Liver (tissue), 9 donors: ENCODE data around the gene ZC3H12D. TPM values are rescaled to one million over a fixed set of nuclear protein-coding genes. Genes with fewer than 3 reads are reported as not detected.

Experiments used
- DNase-seq: peaks from one replicate; pipeline ENCODE4 v3.0.0-alpha.2; 2017; ENCODE audit warnings: low spot score
- H3K27ac ChIP-seq, 2 donors: one replicate each; pipeline ENCODE4 v1.7.0; 2013; ENCODE audit warnings: inconsistent platforms in 2 of 2, low read length in 2 of 2, control low read depth in 1 of 2, low read depth in 1 of 2, mild to moderate bottlenecking in 1 of 2
- H3K27me3 ChIP-seq, 4 donors: one replicate each; pipeline versions ENCODE4 v1.6.1 to v1.7.0; 2013; ENCODE audit warnings: low read length in 3 of 4, inconsistent platforms in 1 of 4, mild to moderate bottlenecking in 1 of 4, moderate library complexity in 1 of 4; ENCODE audit not compliant: control insufficient read depth in 4 of 4, insufficient read depth in 4 of 4
- H3K36me3 ChIP-seq, 4 donors: one replicate each; pipeline versions ENCODE4 v1.6.1 to v1.7.0; 2013; ENCODE audit warnings: low read length in 3 of 4, mild to moderate bottlenecking in 3 of 4, low read depth in 1 of 4, moderate library complexity in 1 of 4; ENCODE audit not compliant: control insufficient read depth in 4 of 4, insufficient read depth in 3 of 4
- H3K4me1 ChIP-seq, 4 donors: one replicate each; pipeline versions ENCODE4 v1.6.1 to v1.7.0; 2013; ENCODE audit warnings: low read length in 3 of 4, mild to moderate bottlenecking in 3 of 4, moderate library complexity in 1 of 4; ENCODE audit not compliant: control insufficient read depth in 4 of 4, insufficient read depth in 4 of 4
- H3K4me3 ChIP-seq, 3 donors: one replicate each; pipeline versions ENCODE4 v1.6.1 to v1.7.0; 2013; ENCODE audit warnings: low read length in 3 of 3, control low read depth in 1 of 3, low read depth in 1 of 3, mild to moderate bottlenecking in 1 of 3
- H3K9ac ChIP-seq, 2 donors: one replicate each; pipeline ENCODE4 v1.7.0; 2013; ENCODE audit warnings: low read length in 2 of 2, mild to moderate bottlenecking in 2 of 2, moderate library complexity in 2 of 2, control low read depth in 1 of 2, low read depth in 1 of 2
- H3K9me3 ChIP-seq, 4 donors: one replicate each; pipeline versions ENCODE4 v1.6.1 to v1.7.0; 2013; ENCODE audit warnings: low read length in 3 of 4; ENCODE audit not compliant: control insufficient read depth in 4 of 4
- ATF3 ChIP-seq: IDR thresholded peaks from 2 replicates; pipeline ENCODE4 v1.6.1; 2016; ENCODE audit warnings: antibody characterized with exemption
- EGR1 ChIP-seq, 2 donors: IDR thresholded peaks; 2 replicates each; pipeline ENCODE4 v1.6.1; 2016 to 2018; ENCODE audit warnings: antibody characterized with exemption in 2 of 2, low read depth in 2 of 2
- FOXA1 ChIP-seq: IDR thresholded peaks from 2 replicates; pipeline ENCODE4 v1.6.1; 2016; ENCODE audit warnings: antibody characterized with exemption
- FOXA2 ChIP-seq: IDR thresholded peaks from 2 replicates; pipeline ENCODE4 v1.6.1; 2016; ENCODE audit warnings: antibody characterized with exemption
- HNF4A ChIP-seq, 2 donors: conservative IDR thresholded peaks; 2 replicates each; pipeline ENCODE4 v1.6.1; 2016; ENCODE audit warnings: antibody characterized with exemption in 2 of 2, mild to moderate bottlenecking in 2 of 2
- JUND ChIP-seq, 2 donors: IDR thresholded peaks; 2 replicates each; pipeline ENCODE4 v1.6.1; 2016; ENCODE audit warnings: antibody characterized with exemption in 2 of 2
- MAX ChIP-seq: IDR thresholded peaks from 2 replicates; pipeline ENCODE4 v1.6.1; 2016; ENCODE audit warnings: antibody characterized with exemption
- NR2F2 ChIP-seq: IDR thresholded peaks from 2 replicates; pipeline ENCODE4 v1.6.1; 2016; ENCODE audit warnings: antibody characterized with exemption
- RAD21 ChIP-seq, 2 donors: IDR thresholded peaks; 2 replicates each; pipeline ENCODE4 v1.6.1; 2016; ENCODE audit warnings: antibody characterized with exemption in 2 of 2, mild to moderate bottlenecking in 2 of 2
- REST ChIP-seq: IDR thresholded peaks from 2 replicates; pipeline ENCODE4 v1.6.1; 2016; ENCODE audit warnings: antibody characterized with exemption, mild to moderate bottlenecking
- RXRA ChIP-seq, 2 donors: IDR thresholded peaks; 2 replicates each; pipeline ENCODE4 v1.6.1; 2017 to 2018; ENCODE audit warnings: antibody characterized with exemption in 2 of 2, mild to moderate bottlenecking in 1 of 2
- SP1 ChIP-seq: IDR thresholded peaks from 2 replicates; pipeline ENCODE4 v1.6.1; 2018; ENCODE audit warnings: antibody characterized with exemption, mild to moderate bottlenecking
- TAF1 ChIP-seq: conservative IDR thresholded peaks from 2 replicates; pipeline ENCODE4 v1.6.1; 2016; ENCODE audit warnings: antibody characterized with exemption, mild to moderate bottlenecking
- ZBTB33 ChIP-seq: IDR thresholded peaks from 2 replicates; pipeline ENCODE4 v1.6.1; 2016; ENCODE audit warnings: antibody characterized with exemption
- WGBS: extraction: QIAGEN DNeasy Blood & Tissue Kit; methylation state at CpG from one replicate; pipeline ENCODE4 v1.1.7; 2013; 5-methylcytosine and 5-hydroxymethylcytosine counted together
- polyA plus RNA-seq, 2 donors: library from polyadenylated mRNA; stranded (reverse) in 1 of 2; unstranded in 1 of 2; fragments of 200-250 nt in 1 of 2; fragments of >200 nt in 1 of 2; fragmentation: Nextera tagmentation in 1 of 2; extraction: Ambion mirVana in 1 of 2; gene quantifications; one replicate each; pipeline versions ENCODE4 v1.2.1 to v1.2.3, GENCODE V29; 2013 to 2015
- total RNA-seq, 2 donors: library from RNA; depleted of rRNA; stranded (reverse); fragments of >200 nt; gene quantifications; one replicate each; pipeline ENCODE4 v1.2.3, GENCODE V29; 2014
- donor health status: healthy.
- donor health status: healthy.
- donor health status: healthy.
- donor health status: healthy.
- donor health status: healthy.

Gene ZC3H12D
- total and polyA plus RNA-seq, 4 donors, result 0.07 to 1.4 (median 0.84) TPM

GRCh38 chr6:149477544-149477943 lies 7.3 kb downstream of the ZC3H12D start:
- no peaks in the 10 kb centered on the region for H3K36me3 ChIP-seq
- H3K9me3 ChIP-seq, result no peaks in the 10 kb centered on the region
- WGBS, result 93% methylated on average over 5 of the region's 5 CpGs
- no peak overlapping the region for H3K9ac ChIP-seq
- no peak for DNase-seq
- H3K27ac ChIP-seq, result no peak overlapping the region
- TF ChIP-seq TAF1, result no peak
- TF ChIP-seq FOXA1, result no peak
- no peak for TF ChIP-seq EGR1 (IDR thresholded peaks at IDR 0.05; ENCODE audit: low read depth in 2 of 2)
- no peak for TF ChIP-seq FOXA2
- TF ChIP-seq RXRA (IDR thresholded peaks at IDR 0.05), result no peak
- no peak for TF ChIP-seq SP1
- TF ChIP-seq JUND (IDR thresholded peaks at IDR 0.05), result no peak
- no peak for TF ChIP-seq REST
- H3K4me1 ChIP-seq, result no peaks in the 10 kb centered on the region
- H3K27me3 ChIP-seq, result no peaks in the 10 kb centered on the region
- no peak overlapping the region for H3K4me3 ChIP-seq

- TF ChIP-seq NR2F2 (no peak), JUND (IDR thresholded peaks at IDR 0.05) (no peak)
- H3K9ac ChIP-seq, result no peak overlapping the region
- no peak overlapping the region for H3K27ac ChIP-seq
- H3K4me3 ChIP-seq, result no peak overlapping the region
- 78% methylated on average over 6 of the region's 6 CpGs for WGBS
- H3K27me3 ChIP-seq, result no peaks in the 10 kb centered on the region
- no peak for DNase-seq
- H3K9me3 ChIP-seq, result no peaks in the 10 kb centered on the region
- no peaks in the 10 kb centered on the region for H3K4me1 ChIP-seq
- no peaks in the 10 kb centered on the region for H3K36me3 ChIP-seq
These were observed 7.9 kb downstream of the ZC3H12D start for GRCh38 chr6:149476789-149477455.

GRCh38 chr6:149474108-149474935 lies 10.5 kb downstream of the ZC3H12D start:
- 87% methylated on average over 30 of the region's 30 CpGs for WGBS

More at GRCh38 chr6:149474108-149474935, 10.5 kb downstream of the ZC3H12D start:
- Histone ChIP-seq H3K9ac (no peak overlapping the region), H3K9me3 (no peaks in the 10 kb centered on the region), H3K36me3 (no peaks in the 10 kb centered on the region), H3K27ac (no peak overlapping the region), H3K4me1 (no peaks in the 10 kb centered on the region), H3K27me3 (no peaks in the 10 kb centered on the region), H3K4me3 (no peak overlapping the region)
- no peak for DNase-seq
- TF ChIP-seq HNF4A (conservative IDR thresholded peaks at IDR 0.05), result no peak
- TF ChIP-seq FOXA1, result no peak
- no peak for TF ChIP-seq RAD21 (IDR thresholded peaks at IDR 0.05)
- TF ChIP-seq ZBTB33, result no peak
- TF ChIP-seq EGR1 (IDR thresholded peaks at IDR 0.05; ENCODE audit: low read depth in 2 of 2), result no peak
- no peak for TF ChIP-seq JUND (IDR thresholded peaks at IDR 0.05)
- no peak for TF ChIP-seq MAX
- TF ChIP-seq ATF3, result no peak
- no peak for TF ChIP-seq FOXA2
- TF ChIP-seq RXRA (IDR thresholded peaks at IDR 0.05), result no peak
- no peak for TF ChIP-seq TAF1
- no peak for TF ChIP-seq NR2F2
